ENCODE results near the gene OSBPL7.

DNA sequence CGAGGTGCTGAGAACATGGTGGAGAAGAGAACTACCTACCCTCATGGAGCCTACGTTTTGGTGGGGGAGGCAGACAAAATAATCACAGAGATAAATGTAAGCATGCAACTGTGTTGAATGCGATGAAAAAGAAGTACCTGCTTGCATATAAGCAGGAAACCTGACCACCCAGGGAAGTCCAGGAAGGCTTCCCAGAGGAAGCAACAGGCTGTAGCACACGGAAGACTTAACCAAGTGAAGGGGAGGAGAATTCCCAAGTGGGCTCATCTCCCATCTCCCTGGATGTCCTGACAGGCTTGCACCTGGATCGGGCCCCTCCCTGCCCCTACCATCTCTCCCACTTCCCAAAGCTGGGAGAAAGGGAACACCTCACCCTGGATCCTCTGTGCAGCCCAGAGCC, 17.5 kb upstream of the OSBPL7 start:
- TF ChIP-seq, protein P1, sequence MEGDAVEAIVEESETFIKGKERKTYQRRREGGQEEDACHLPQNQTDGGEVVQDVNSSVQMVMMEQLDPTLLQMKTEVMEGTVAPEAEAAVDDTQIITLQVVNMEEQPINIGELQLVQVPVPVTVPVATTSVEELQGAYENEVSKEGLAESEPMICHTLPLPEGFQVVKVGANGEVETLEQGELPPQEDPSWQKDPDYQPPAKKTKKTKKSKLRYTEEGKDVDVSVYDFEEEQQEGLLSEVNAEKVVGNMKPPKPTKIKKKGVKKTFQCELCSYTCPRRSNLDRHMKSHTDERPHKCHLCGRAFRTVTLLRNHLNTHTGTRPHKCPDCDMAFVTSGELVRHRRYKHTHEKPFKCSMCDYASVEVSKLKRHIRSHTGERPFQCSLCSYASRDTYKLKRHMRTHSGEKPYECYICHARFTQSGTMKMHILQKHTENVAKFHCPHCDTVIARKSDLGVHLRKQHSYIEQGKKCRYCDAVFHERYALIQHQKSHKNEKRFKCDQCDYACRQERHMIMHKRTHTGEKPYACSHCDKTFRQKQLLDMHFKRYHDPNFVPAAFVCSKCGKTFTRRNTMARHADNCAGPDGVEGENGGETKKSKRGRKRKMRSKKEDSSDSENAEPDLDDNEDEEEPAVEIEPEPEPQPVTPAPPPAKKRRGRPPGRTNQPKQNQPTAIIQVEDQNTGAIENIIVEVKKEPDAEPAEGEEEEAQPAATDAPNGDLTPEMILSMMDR (optimal IDR thresholded peaks at IDR 0.05 in 1 of 3, IDR thresholded peaks at IDR 0.05 in 1 of 3, conservative IDR thresholded peaks at IDR 0.05 in 1 of 3; ENCODE audit: extremely low read depth in 1 of 3, insufficient read depth in 2 of 3, low read length in 3 of 3), result no peak
- TF ChIP-seq EZH2 (IDR thresholded peaks at IDR 0.05; ENCODE audit: low read length), result no peak

All from keratinocyte (primary cell).